GM19395 (cell line): ENCODE measurements around the gene MED8.
"Not testable (repeated sequence)": the region's sequence is repeated elsewhere in the genome, so short reads cannot be mapped to it uniquely, and the experiment has no call there.

ENCODE experiments used
- ATAC-seq: cut with Tn5 transposase; IDR thresholded peaks from one replicate; pipeline ENCODE4 v1.9.1; 2021; ENCODE audit warnings: mild to moderate bottlenecking, moderate library complexity; ENCODE audit not compliant: unreplicated experiment

MED8 gene

GRCh38 chr1:43386676-43387075, 2.9 kb downstream of the MED8 start:
- no peak for ATAC-seq

DNA sequence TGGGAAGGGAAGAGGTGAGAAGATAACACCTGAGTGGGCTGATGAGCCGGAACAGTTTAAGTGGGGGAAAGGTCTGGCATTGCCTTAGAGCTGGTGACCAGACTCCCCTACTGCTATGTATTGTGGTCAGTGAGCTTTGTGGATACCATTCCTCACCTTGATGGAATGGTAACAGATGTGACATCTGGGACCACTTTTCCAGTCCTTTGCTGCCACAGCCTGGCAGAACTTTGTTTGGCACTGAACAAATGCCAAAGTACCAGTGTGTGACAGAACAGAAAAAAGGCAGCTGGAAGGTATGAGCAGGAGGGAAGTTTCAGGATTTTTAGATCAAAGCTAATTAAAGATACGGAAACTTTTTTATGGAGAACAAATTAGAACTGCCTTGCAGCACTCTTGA, 6.2 kb downstream of the MED8 start:
- ATAC-seq, result no peak

DNA sequence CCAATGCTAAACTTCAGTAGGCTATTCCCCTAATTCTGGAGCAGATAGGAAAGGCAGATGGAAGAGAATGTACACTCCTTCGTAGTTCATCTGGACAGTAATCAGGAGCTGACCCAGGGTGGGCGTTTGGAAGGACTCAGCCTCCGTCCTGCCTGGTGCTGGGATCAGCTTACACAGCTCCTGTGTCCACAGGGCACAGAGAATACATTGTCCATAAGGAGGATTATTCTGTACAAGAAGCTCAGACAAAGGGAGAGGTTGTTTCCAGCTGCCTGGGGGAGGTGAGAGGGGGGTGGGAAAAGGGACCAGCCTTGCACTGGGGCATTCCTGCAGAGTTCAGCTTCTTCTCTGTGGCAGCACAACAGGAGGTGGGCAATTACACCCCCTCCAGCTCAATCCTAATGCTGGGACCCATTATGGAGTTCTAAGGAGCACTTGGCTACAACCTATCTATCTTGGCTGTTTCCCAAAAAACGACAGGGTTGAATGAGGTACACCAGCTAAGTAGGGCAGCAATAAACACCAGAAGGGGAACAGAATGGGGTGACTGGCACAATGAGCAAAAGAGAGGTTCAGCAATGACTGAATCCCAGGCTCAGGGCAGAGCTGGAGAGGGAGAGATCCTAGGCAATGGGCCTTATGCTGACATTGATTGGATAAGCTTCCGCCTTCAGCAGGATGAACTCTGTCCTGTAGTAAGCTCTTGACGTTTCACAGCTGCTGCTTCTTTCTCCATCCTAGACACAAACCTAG, 7.4 kb downstream of the MED8 start:
- no peak for ATAC-seq

DNA sequence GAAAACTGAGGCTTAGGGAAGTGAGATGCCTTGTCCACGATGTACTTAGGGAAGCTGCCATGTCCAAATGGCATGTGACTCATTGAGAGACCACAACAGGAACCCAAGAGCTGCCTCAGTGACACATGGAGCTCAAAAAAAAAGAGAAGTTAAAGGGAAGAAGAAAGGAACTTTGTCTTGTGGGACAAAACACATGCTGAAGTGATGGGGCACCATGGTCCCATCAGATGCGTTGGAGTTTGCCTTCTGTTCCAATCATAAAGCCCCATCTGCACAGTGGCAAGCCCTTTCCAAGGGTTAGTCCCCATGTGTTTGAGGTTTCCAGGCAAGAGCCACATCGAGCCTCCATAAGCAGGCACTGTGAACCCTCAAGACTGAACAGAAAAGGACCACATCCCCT, 8.0 kb downstream of the MED8 start:
- no peak for ATAC-seq

DNA sequence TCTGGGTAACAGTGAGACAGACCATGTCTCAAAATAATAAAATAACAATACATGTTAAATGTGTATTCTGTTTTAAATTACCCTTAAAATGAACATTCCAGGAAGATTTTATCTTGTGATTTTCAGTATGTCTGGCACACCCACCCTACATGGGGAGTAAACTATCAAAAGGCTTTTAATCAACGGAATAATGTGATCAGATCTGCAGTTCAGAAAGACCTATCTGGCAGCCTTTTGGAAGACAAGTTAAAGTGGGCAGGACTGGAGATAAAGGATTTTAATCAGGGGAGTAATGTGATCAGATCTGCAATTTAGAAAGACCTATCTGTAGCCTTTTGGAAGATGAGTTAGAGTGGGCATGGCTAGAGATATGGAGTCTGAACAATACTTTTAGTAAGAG, 10.1 kb downstream of the MED8 start:
- no peak for ATAC-seq

- ATAC-seq, result no peak
These were observed 11.8 kb downstream of the MED8 start for GRCh38 chr1:43377831-43378230.

DNA sequence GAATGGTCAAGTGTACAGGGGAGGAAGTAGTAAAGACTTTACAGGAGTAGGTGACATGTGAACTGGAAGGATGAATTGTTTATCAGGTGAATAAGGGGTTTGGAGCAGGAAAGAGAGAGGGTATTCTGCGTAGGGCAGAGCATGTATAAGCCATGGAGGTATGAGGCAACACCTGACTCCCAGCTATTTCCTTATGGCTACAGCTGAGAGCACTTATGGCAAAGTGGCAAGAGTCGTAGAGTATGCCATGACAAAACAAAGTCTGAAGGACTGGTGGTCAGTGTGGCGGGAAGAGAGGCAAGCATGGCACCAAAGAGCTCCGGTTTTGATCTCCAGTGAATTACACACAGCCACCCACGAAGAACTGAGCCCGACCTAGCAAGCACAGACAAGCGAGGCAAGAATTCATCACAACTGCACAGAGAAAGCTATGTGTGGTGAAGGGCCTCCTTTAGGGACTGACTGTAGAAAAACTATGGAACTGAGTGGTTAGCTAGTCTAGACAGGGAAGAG, 12.8 kb downstream of the MED8 start:
- ATAC-seq, result no peak

DNA sequence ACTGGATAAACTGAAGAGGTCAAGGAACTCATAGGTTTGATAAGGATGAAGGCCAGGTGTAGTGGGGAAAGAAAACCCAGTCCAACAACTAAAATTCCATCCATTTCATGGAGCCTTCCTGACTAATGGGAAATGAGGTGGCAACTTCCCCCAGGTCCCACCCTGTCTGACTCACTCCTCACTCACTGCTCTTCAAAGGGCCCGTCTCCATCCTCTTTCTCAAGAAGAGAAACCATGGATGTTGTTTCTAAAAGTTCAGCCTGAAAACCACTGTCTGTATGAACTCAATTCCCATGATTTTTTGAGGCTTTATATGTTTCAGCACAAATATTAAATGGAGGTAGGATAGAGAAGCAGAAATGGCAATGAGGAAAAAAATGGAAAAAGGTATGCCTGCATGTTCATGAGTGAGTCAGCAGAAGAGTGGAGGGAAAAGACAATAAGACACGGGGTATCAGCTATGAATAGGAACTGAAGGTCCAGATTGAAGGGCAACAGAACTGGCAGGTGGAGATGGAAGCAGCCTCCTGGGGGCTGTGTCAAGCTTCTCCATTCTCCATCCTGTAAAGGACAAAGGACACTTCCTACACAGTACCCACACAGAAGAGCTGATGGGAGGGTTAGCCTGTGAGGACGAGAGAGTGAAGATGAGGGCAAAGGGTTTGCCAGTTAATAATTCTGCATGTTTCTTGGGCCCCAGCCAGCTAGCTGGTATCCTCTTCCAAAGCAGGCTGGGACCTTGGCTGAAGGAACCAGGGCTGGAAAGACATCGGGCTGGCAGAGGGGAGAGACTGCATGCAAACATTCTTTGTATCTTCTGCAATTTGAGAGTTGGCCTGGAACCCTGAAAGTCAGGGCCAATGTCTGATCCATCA, 16.3 kb downstream of the MED8 start:
- no peak for ATAC-seq

DNA sequence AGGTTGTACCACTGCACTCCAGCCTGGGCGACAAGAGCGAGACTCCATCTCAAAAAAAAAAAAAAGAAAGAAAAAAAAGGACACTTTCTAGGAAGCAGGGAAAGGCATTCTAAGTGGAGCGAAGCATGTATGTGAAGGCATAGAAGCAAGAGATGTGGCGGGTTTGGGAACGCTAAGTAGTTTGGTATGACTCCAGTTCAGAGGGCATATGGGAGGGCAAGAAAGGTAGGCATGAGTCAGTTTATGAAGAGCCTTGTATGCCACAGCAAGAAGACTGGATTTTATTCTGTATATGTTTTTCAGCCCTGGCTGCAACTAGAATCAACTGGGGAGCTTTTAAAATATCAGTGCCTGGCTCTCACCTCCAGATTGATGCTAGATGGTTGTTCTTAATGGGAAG, 17.4 kb downstream of the MED8 start:
- no peak for ATAC-seq

- no peak for ATAC-seq
These were observed 19.0 kb downstream of the MED8 start for GRCh38 chr1:43370564-43370963.

DNA sequence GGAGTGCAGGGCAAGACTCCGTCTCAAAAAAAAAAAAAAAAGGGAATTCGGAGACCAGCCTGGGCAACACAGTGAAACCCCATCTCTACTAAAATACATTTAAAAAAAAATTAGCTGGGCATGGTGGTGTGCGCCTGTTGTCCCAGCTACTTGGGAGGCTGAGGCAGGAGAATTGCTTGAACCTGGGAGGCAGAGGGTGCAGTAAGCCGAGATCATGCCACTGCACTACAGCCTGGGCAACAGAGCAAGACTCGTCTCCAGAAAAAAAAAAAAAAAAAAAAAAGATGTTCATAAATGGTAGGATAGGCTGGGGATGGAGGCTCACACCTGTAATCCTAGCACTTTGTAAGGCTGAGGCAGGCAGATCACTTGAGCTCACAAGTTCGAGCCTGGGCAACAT, 19.8 kb downstream of the MED8 start:
- ATAC-seq, result not testable (repeated sequence)

DNA sequence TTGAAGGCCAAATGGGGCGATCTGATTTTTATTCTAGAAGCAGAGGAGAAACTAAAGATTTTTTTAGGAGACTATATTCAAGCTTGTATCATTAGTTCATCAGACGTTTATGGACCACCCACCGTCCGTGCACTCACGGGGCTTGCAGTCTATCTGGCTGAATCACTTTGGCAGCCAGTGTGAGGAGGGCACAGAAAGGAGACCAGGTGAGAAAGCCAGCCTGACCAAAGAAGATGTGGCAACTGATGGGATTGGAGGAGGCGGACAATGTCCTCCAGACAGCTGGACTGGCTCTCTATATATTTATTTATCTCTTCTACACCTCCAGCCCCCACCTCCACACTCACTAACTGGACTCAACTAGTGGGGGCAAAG, 21.0 kb downstream of the MED8 start:
- ATAC-seq, result peak; percentile 13

DNA sequence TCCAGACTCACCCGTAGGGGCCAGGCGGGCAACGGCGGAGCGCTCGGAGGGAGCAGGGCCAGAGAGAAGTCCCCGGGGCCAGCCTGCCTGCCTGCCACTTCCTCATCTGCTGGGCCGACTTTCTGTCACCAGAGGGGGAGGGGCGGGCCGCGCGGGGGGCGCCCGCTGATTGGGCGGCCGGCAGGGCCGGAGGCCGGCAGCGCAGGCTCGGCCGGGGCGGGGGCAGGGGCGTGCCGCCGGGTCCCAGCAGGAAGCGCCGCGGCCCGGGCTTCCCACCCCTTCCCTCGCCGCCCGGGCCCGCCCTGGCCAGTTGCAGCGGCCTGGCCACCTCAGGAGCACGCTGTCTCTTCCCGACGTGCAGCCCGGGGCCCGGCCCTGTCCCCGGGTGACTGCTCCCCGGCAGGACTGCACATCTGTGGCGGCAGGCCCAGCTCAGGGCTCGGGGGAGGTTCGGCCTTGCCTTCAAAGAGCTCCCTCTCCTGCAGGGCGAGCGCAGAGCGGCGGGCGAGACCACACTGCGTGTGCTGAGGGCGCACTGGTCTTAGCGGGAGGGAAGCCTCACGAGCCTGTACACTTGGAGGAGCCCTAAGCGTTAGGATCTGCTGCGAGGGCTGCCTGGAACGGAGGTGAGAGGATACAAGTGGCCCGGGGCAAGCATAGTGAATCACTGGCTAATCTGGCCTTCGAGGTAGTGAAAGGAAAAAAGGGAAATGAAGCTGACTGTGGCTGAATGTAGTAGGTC, 21.5 kb downstream of the MED8 start, which contains the start of gene ELOVL1:
TSS of gene ELOVL1 (minus strand) at position 108 of the 742 bp plus-strand sequence. CDS start 2,402 bp downstream, outside the sequence.
- ATAC-seq, result peak; percentile 65

DNA sequence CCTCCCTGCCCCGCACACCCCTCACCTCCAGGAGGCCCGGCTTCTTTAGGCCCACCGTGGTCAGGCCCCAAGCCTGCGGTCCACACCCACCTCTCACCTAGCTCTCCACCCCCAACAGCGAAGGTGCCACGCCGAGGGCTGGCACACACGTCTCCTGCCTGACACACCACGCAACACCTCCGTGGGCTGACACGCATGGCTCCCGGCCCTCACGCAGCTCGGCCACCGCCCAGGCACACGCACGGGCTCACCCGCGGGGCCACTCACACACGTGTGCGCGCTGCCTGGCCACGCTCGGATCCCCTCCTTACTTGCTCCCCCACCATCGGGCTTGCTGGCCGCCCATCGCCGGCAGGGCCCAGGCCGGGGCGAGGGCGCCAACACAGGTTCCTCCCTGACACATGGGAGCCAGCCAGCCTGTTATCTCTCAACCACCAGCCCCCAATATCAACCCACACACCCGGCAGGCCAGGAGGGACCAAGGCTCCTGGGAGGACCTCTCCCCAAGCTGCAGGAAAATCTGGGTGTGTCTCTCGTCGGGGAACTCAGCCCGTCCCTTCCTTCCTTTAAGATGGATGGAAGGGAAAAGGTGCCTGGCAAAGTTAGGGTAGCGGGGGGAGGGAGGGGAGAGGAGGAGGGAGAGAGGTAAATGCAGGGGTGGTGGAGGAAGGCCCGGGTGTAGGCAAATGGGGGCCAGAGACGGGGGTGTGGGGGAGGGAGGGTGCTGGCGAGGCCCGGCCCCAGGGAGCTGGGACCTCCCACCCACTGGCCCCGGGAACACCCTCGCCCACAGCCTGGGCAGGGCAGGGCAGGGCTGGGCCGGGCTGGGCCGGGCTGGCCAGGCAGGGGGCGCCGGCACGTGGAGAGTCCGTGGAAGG, 22.3 kb downstream of the MED8 start:
- peak; percentile 40 for ATAC-seq

DNA sequence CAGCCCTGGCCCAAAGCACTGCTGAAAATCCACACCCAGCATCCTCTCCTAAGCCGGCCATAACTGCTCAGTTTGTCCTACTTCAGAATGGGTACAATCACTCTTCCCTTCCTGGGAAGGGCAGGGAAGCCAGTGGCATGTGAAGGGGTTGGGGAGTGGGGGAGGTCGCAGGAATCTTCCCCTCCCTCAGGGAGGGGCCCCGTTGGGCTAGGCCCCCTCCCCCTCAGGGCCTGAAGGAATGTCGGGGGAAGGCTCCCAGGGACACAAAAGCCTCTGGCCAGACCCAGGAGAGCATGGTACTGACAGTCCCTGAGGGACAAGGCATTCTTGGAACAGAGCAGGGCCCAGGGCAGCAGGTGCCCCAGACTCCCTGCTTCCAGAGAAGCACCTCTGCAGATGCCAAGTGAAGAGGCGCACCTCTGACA, 23.0 kb downstream of the MED8 start:
- no peak for ATAC-seq

GRCh38 chr1:43366179-43366578, 23.4 kb downstream of the MED8 start:
- ATAC-seq, result no peak

- ATAC-seq, result no peak
These were observed 23.9 kb downstream of the MED8 start for GRCh38 chr1:43365678-43366077.

GRCh38 chr1:43363935-43364525, 25.6 kb downstream of the MED8 start:
- no peak for ATAC-seq

DNA sequence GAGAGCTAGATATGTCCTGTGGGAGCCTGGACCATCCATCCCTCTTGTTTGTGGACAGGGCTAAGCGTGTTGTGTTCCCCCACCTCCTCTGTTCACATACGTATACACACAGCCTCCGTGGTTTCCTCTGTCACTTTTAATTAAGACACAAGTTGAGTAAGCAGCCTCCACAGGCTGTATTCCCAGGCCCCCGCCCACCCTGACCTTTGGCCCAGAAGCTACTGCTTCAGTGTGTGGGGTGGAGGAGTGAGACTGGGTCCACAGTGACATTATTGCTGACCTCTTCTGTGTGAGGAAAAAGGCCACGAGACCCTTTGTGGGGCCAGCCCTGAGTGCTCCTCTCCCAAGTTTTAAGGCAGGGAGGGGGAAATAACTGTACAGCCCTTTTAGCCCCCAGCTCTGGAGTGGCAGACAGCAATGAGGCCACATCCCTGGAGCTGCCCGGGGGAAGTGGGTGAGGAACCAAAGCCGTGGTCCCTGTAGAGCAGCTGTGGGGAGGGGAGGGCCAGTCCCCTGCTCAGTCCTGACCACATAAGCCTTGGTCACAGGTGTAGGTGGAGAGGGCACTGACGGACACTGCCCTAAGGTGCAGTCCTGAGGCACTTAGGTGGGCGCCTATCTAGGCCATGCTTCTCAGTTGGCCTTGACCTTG, 26.2 kb downstream of the MED8 start:
- ATAC-seq, result no peak
